GM19239 (cell line): ENCODE measurements around the gene SWT1.
A peak's percentile ranks its signal among the peaks of the same experiment; 100 is the strongest.
"Not testable (repeated sequence)": the region's sequence is repeated elsewhere in the genome, so short reads cannot be mapped to it uniquely, and the experiment has no call there.

Source experiments
- DNase-seq: peaks from one replicate; pipeline ENCODE4 v3.0.0; 2011; ENCODE audit warnings: low spot score; ENCODE audit not compliant: insufficient read length
- FAIRE-seq: peaks from 2 replicates; lab custom pipeline; 2011; peaks lifted over from hg19 to GRCh38; lab: Jason Lieb, UNC

Gene SWT1

DNA sequence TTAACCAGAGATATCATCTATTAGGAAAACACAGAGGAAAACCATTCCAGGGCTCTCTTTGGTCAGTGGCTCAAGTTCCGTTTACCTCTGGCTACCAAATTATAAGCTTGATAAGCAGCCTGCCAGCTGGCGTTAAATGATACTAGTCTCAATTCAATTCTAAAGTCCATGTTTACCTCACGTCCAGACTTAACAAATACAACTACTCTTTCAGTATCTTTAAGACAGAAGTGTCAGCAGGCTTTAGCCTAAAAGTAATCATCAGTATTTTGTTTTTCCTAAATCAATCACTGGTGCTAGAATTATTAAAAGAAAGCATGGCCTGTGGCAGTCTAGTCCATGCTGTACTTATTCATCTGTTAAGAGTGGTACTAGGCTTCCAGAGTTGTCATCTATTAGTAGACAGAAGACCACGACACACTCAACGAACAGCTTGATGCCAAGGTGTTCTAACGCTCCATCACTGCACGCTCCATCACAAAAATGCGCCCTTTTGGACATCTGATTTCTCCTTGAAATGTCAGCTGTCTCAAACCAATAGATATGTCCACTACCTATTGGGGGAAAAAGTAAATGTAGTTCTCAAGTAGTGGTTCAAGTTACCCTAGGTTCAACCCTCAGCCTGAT lies 158.6 kb downstream of the SWT1 start:
- FAIRE-seq (no peak), DNase-seq (no peak)

DNA sequence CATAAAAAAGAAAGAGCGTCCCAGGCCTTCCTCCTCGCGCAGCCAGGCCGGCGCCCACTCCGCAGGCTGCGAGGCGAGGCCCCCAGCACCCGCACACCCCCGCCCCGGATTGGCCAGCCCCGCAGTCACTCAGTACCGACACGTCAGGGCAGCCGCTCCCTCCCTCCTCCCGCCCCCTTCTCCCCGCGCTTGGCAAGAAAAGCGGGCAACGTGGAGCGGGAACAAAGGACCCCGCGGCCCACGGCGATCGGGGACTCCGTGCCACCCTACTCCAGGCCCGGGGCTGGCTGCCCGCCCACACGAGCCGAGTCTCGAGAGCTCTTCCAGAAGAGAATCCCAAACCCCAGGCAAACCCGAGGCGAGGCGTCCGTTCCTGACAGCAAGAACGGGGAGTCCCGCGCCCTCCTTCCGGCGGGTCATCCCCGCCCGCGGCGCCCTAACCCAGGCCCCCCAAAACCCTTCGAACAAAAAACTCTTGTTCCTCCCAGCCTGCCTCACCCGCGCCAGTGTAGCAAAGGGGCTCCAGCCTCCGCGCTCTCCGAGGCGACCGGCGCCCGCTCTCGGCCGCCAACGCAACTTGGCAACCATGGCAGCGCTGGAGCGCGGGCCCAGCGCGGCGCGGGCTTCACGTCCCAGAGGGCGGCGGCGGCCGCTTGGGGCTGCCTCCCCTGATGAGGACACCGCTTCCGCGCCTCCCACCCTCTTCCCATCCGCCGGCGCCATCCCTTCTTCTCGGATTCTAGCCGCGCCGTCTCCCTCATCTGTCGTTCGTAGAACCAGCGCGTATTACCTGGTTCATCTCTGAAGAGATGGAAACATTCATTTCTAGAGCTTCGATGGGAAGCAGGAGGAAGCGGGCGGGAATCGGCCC lies 159.4 kb downstream of the SWT1 start:
- FAIRE-seq: peak; percentile 61
- DNase-seq: peak; percentile 41

- FAIRE-seq: no peak
- DNase-seq: peak; percentile 79
Measured at GRCh38 chr1:185317034-185317885, 160.3 kb downstream of the SWT1 start, which contains the start of gene IVNS1ABP. TSS of gene IVNS1ABP (minus strand) at chr1:185317243. CDS start at chr1:185309493, 7,750 bp downstream.

- peak; percentile 93 for FAIRE-seq
Measured at GRCh38 chr1:185317886-185318310, 160.9 kb downstream of the SWT1 start.

GRCh38 chr1:185318431-185319138 lies 161.6 kb downstream of the SWT1 start:
- no peak for FAIRE-seq
- DNase-seq: no peak

More at GRCh38 chr1:185317886-185318310, 160.9 kb downstream of the SWT1 start:
- peak; percentile 60 for DNase-seq

DNA sequence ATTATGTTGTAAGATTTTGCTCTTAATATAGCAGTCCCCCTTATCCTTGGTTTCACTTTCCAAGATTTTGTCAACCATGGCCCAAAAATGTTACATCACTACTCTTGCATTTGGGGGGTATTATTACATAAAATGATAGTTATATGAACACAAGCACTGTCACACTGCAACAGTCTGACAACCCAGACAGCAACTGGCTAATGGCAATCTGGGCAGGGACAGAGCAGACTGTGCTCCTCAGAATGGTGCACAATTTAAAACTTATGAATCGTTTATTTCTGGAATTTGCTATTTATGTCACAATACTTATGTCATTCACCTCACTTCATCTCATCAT lies 162.1 kb downstream of the SWT1 start:
- no peak for FAIRE-seq
- no peak for DNase-seq

GRCh38 chr1:185321104-185321503 lies 164.1 kb downstream of the SWT1 start:
- not testable (repeated sequence) for FAIRE-seq, DNase-seq

DNA sequence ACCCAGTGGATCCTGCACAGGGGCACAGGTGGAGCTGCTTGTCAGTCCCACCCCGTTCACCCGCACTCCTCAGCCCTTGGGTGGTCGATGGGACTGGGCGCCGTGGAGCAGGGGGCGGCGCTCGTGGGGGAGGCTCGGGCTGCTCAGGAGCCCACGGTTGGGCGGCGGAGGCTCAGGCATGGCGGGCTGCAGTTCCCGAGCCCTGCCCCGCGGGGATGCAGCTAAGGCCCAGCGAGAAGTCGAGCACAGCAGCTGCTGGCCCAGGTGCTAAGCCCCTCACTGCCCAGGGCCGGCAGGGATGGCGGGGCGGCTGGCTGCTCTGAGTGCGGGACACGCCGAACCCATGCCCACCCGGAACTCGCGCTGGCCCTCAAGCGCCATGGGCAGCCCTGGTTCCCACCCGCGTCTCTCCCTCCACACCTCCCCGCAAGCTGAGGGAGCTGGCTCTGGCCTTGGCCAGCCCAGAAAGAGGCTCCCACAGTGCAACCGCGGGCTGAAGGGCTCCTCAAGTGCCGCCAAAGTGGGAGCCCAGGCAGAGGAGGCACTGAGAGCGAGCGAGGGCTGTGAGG lies 164.8 kb downstream of the SWT1 start:
- DNase-seq, FAIRE-seq: not testable (repeated sequence)

DNA sequence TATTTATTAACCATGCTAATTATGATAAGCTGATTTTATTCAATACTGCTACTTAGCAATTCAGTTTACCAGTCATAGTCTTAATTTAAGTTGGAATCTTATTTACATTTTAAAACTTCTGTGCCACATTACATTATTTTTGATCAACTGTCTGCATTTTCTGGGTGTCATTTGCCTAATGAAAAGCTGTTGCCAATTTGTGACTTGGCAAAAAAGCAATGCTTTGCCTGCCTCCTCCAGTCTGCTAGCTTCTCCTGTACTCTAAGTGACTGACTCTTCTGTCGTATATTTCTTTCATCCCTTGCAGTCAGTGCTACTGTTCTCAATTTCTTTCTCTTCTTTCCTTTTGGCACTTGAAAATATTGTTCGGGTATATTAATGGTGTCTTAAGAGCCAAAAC lies 165.7 kb downstream of the SWT1 start:
- FAIRE-seq (no peak), DNase-seq (no peak)

DNA sequence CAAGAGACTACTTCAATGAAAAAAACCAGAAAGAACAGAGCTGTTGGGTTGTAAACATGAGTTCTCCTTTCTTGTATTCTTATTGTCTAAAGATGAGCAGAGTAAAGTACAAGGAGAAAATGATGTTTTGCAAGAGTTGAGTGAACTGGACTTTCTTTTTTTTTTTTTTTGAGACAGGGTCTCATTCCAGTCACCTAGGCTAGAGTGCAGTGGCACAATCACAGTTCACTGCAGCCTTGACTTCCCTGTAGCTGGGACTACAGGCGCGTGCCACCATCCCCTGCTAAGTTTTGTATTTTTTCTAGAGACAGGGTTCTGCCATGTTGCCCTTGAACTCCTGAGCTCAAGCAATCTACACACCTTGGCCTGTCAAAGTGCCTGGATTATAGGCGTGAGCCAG lies 167.2 kb downstream of the SWT1 start:
- FAIRE-seq (no peak), DNase-seq (no peak)

- no peak for DNase-seq
- no peak for FAIRE-seq
Measured at GRCh38 chr1:185325413-185325812, 168.4 kb downstream of the SWT1 start.

DNA sequence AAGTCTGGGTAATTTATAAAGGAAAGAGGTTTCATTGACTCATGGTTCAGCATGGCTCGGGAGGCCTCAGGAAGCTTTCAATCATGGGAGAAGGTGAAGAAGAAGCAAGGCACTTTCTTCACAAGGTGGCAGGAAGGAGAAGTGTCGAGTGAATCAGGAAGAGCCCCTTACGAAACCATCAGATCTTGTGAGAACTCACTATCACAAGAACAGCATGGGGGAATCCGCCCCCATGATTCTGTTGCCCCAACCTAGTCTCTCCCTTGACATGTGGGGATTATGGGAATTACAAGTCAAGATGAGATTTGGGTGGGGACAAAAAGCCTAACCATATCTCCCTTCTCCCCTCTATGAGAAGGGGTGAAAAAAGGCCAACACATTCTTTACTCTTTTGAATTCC lies 171.3 kb downstream of the SWT1 start:
- DNase-seq (no peak), FAIRE-seq (no peak)

GRCh38 chr1:185334182-185334581 lies 177.2 kb downstream of the SWT1 start:
- FAIRE-seq (no peak), DNase-seq (no peak)

- no peak for DNase-seq
- no peak for FAIRE-seq
Measured at GRCh38 chr1:185337246-185337645, 180.3 kb downstream of the SWT1 start.

DNA sequence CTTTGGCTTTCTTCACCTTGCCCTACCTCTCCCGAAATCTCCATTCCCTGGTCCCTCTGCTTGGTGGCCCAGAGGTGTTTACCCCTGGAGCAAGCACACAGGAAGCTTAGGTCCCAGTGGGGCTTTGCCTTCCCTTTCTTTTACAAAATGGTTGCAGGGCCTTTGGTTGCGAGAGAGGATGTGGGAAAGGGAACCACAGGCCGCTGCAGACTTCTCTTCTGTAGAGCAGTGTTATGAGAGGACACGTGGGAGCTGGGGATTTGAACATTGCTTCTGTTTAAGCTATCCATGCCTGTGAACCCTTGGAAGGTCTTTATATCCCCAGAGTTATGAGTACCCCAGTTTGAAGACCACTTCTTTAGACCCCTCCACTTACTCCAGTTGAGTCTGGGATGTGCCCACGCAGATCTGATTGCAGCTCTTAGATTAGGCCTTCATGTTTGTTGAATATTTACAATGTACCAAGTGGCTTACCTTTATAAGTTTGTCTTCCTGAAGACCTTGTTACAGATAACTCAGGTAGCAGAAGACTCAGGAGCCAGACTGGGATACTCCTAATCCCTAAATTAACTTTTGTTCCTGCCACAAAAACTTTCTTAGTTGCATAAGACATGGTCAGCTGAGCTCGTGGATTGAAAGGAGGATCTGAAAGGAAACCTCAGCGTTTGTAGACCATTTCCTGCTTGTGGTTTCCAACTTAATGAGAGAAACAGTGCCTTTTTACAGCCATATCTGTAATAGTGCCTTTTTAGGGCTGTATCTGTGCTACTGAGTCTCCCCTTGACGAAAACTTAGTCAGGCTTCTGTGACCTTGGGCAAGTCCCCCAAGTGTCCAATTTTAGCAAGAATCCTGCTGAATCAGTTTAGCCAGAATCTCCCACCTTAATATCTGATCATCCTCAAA lies 182.0 kb downstream of the SWT1 start:
- peak; percentile 98 for FAIRE-seq
- peak; percentile 28 for DNase-seq

DNA sequence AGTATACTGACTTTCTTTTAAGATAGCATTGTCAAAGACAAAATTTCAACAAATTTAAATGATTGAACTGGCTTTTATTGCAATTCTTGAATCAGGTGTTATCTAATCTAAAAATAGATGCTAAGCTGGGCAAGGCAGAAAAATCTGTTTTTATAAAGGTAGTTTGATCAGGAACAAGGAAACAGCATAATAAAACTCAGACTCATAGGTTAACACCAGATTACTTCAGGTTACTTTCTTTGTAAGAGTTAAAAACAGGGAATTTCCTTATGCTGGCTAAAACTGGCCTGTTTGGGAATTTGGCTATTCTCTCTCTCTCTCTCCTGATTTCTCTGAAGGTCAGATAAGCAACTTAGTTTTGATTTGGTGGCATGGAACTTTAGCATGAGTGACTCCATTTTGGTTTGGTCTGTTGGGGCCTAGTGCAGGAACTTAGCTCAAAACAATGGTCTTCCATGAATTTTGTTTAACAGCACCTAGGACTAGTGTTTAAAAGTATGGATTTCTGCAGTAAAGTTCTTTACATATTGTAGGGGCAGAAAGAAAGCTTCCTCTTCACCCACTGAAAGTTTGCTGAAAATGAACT lies 184.3 kb downstream of the SWT1 start:
- FAIRE-seq: no peak

More for the DNA sequence above, 184.3 kb downstream of the SWT1 start:
- DNase-seq: no peak
